Left lung (tissue), 10 donors: ENCODE measurements around the gene GPX4. TPM values are rescaled to one million over a fixed set of nuclear protein-coding genes. Genes with fewer than 3 reads are reported as not detected.

Experiments used
- ATAC-seq: fragments of 200-7000 bp; cut with Tn5 transposase; one replicate; pipeline ENCODE4 v1.9.1; 2020; ENCODE audit warnings: moderate library complexity
- DNase-seq, 4 donors: peaks; one replicate each; pipeline ENCODE4 v3.0.0-alpha.2; 2013 to 2020
- H3K27ac ChIP-seq, 2 donors: fragments of 200-600 bp; sonication (generic) in 1 of 2; one replicate each; pipeline versions ENCODE4 v1.5.0 to v1.8.0; 2020 to 2021
- H3K27me3 ChIP-seq, 2 donors: fragments of 200-600 bp; sonication (generic) in 1 of 2; one replicate each; pipeline versions ENCODE4 v1.5.0 to v1.8.0; 2020 to 2021
- H3K36me3 ChIP-seq, 2 donors: fragments of 200-600 bp; sonication (generic) in 1 of 2; one replicate each; pipeline versions ENCODE4 v1.5.0 to v1.8.0; 2020 to 2021
- H3K4me1 ChIP-seq, 2 donors: fragments of 200-600 bp; one replicate each; pipeline ENCODE4 v1.8.0; 2021
- H3K4me3 ChIP-seq, 2 donors: fragments of 200-600 bp; sonication (generic) in 1 of 2; one replicate each; pipeline versions ENCODE4 v1.5.0 to v1.8.0; 2020 to 2021; ENCODE audit warnings: mild to moderate bottlenecking in 1 of 2
- H3K9me3 ChIP-seq, 2 donors: fragments of 200-600 bp; sonication (generic) in 1 of 2; one replicate each; pipeline versions ENCODE4 v1.5.0 to v1.8.0; 2020 to 2021
- intact Hi-C, 2 donors: fragments of 100-400 bp; cut with DNase I; formaldehyde crosslinking; loops; one replicate each; pipeline versions ENCODE4 v1.11.2 to v1.14.2; 2022
- polyA plus RNA-seq, 6 donors: library from polyadenylated mRNA; unstranded; fragments of 120-200 nt; gene quantifications; one replicate each; pipeline ENCODE4 v1.2.1, GENCODE V29; 2013; ENCODE audit not compliant: insufficient read length in 6 of 6
- total RNA-seq, 2 donors: library from RNA; stranded (reverse); fragmentation: NEBNext Ultra II Directional; extraction: Animal tissue kit (Norgen Biotek cat#: 25700); gene quantifications; one replicate each; pipeline ENCODE4 v1.2.1, GENCODE V29; 2021
- TF ChIP-seq, protein P1 (sequence below), 2 donors: fragments of 200-600 bp; sonication (generic) in 1 of 2; IDR thresholded peaks; one replicate each; pipeline versions ENCODE4 v1.5.0 to v1.8.0; 2021; ENCODE audit warnings: antibody characterized with exemption in 2 of 2
- donor health status: DM: no; HTN: yes; CAD: no.
- donor health status: DM: no; HTN: no; CAD: no.

GPX4 gene
- total and polyA plus RNA-seq, 8 donors, result 146 to 365 (median 213) TPM

- intact Hi-C loops, result no loop called here
- peak; percentile 4 for ATAC-seq
- H3K4me1 ChIP-seq, result peaks cover 32 to 84% of the 10 kb centered on the region in 2 donors
Measured at GRCh38 chr19:1153891-1154730, 50.3 kb downstream of the GPX4 start.

GRCh38 chr19:1154731-1155351 lies 51.0 kb downstream of the GPX4 start:
- intact Hi-C loops, result no loop called here
- TF ChIP-seq, protein P1, sequence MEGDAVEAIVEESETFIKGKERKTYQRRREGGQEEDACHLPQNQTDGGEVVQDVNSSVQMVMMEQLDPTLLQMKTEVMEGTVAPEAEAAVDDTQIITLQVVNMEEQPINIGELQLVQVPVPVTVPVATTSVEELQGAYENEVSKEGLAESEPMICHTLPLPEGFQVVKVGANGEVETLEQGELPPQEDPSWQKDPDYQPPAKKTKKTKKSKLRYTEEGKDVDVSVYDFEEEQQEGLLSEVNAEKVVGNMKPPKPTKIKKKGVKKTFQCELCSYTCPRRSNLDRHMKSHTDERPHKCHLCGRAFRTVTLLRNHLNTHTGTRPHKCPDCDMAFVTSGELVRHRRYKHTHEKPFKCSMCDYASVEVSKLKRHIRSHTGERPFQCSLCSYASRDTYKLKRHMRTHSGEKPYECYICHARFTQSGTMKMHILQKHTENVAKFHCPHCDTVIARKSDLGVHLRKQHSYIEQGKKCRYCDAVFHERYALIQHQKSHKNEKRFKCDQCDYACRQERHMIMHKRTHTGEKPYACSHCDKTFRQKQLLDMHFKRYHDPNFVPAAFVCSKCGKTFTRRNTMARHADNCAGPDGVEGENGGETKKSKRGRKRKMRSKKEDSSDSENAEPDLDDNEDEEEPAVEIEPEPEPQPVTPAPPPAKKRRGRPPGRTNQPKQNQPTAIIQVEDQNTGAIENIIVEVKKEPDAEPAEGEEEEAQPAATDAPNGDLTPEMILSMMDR (IDR thresholded peaks at IDR 0.05), result no peak
- peak overlapping the region; percentile 12 to 53 for H3K4me3 ChIP-seq

More at GRCh38 chr19:1153891-1154730, 50.3 kb downstream of the GPX4 start:
- Histone ChIP-seq H3K9me3 (no peaks in the 10 kb centered on the region), H3K4me3 (peak overlapping the region; percentile 12 to 53), H3K27ac (peak overlapping the region; percentile 91 to 98), H3K36me3 (peaks cover 0 to 65% of the 10 kb centered on the region in 2 donors), H3K27me3 (no peaks in the 10 kb centered on the region)
- DNase-seq, result peak in 1 of 4 donors; percentile 82
- TF ChIP-seq, protein P1 (IDR thresholded peaks at IDR 0.05), result no peak

GRCh38 chr19:1155352-1156304 lies 51.8 kb downstream of the GPX4 start:
- H3K9me3 ChIP-seq, result no peaks in the 10 kb centered on the region
- peaks cover 28 to 78% of the 10 kb centered on the region in 2 donors for H3K4me1 ChIP-seq
- TF ChIP-seq, protein P1 (IDR thresholded peaks at IDR 0.05), result no peak
- H3K36me3 ChIP-seq, result peaks cover 0 to 58% of the 10 kb centered on the region in 2 donors
- ATAC-seq (peak; percentile 55), DNase-seq (peak in 1 of 4 donors; percentile 78)
- H3K27me3 ChIP-seq, result no peaks in the 10 kb centered on the region
- intact Hi-C loops, result no loop called here
- peak overlapping the region; percentile 91 to 98 for H3K27ac ChIP-seq
- peak overlapping the region in 1 of 2 donors; percentile 53 for H3K4me3 ChIP-seq

More at GRCh38 chr19:1154731-1155351, 51.0 kb downstream of the GPX4 start:
- H3K9me3 ChIP-seq, result no peaks in the 10 kb centered on the region
- ATAC-seq, result peak; percentile 89
- H3K4me1 ChIP-seq, result peaks cover 32 to 78% of the 10 kb centered on the region in 2 donors
- H3K27ac ChIP-seq, result peak overlapping the region; percentile 91 to 98
- peak; percentile 78 to 97 (median 92) for DNase-seq
- H3K36me3 ChIP-seq, result peaks cover 0 to 58% of the 10 kb centered on the region in 2 donors
- no peaks in the 10 kb centered on the region for H3K27me3 ChIP-seq

Other genes with a start within 250 kb of the GPX4 start
- 10 to 100 TPM; 78.0 to 85.3 TPM for gene CFD, start 244.3 kb upstream of the GPX4 start, total RNA-seq
- 10 to 100 TPM in 2 of 6 donors, 1 to 10 TPM in 4; 4.9 to 22.9 (median 8.1) TPM for gene CFD, start 244.3 kb upstream of the GPX4 start, polyA plus RNA-seq
- 10 to 100 TPM; 51.7 to 55.8 TPM for gene MED16, start 210.8 kb upstream of the GPX4 start, total RNA-seq
- 10 to 100 TPM; 42.4 to 61.7 (median 53.0) TPM for gene MED16, start 210.8 kb upstream of the GPX4 start, polyA plus RNA-seq
- gene RNU6-9, start 210.5 kb upstream of the GPX4 start, total RNA-seq, result not detected
- gene RNU6-9, start 210.5 kb upstream of the GPX4 start, polyA plus RNA-seq, result not detected
- 10 to 100 TPM; 46.1 to 66.3 TPM for gene R3HDM4, start 190.8 kb upstream of the GPX4 start, total RNA-seq
- 10 to 100 TPM; 28.8 to 51.2 (median 37.4) TPM for gene R3HDM4, start 190.8 kb upstream of the GPX4 start, polyA plus RNA-seq
- gene KISS1R, start 186.7 kb upstream of the GPX4 start, total RNA-seq, result under 1 TPM in 1 of 2 donors, not detected in 1; 0.23 TPM
- under 1 TPM in 2 of 6 donors, not detected in 4; 0.11 to 0.15 TPM for gene KISS1R, start 186.7 kb upstream of the GPX4 start, polyA plus RNA-seq
- 10 to 100 TPM; 20.7 to 35.7 TPM for gene ARID3A, start 178.0 kb upstream of the GPX4 start, total RNA-seq
- 10 to 100 TPM; 20.6 to 30.5 (median 23.6) TPM for gene ARID3A, start 178.0 kb upstream of the GPX4 start, polyA plus RNA-seq
- 10 to 100 TPM; 36.1 to 40.7 TPM for gene WDR18, start 119.6 kb upstream of the GPX4 start, total RNA-seq
- gene WDR18, start 119.6 kb upstream of the GPX4 start, polyA plus RNA-seq, result 10 to 100 TPM; 26.6 to 35.9 (median 34.1) TPM
- gene GRIN3B, start 103.6 kb upstream of the GPX4 start, total RNA-seq, result 1 to 10 TPM in 1 of 2 donors, not detected in 1; 2.7 TPM
- 1 to 10 TPM in 2 of 6 donors, under 1 TPM in 4; 0.37 to 1.4 (median 0.54) TPM for gene GRIN3B, start 103.6 kb upstream of the GPX4 start, polyA plus RNA-seq
- 100 to 1,000 TPM; 135 to 154 TPM for gene TMEM259, start 82.9 kb upstream of the GPX4 start, total RNA-seq
- 100 to 1,000 TPM in 2 of 6 donors, 10 to 100 TPM in 4; 74.2 to 117 (median 98.7) TPM for gene TMEM259, start 82.9 kb upstream of the GPX4 start, polyA plus RNA-seq
- gene RNU6-2, start 82.5 kb upstream of the GPX4 start, total RNA-seq, result not detected
- gene RNU6-2, start 82.5 kb upstream of the GPX4 start, polyA plus RNA-seq, result not detected
- 100 to 1,000 TPM; 250 to 259 TPM for gene CNN2, start 77.4 kb upstream of the GPX4 start, total RNA-seq
- 100 to 1,000 TPM; 133 to 214 (median 160) TPM for gene CNN2, start 77.4 kb upstream of the GPX4 start, polyA plus RNA-seq
- gene ABCA7, start 63.9 kb upstream of the GPX4 start, total RNA-seq, result 10 to 100 TPM; 49.6 to 52.2 TPM
- gene ABCA7, start 63.9 kb upstream of the GPX4 start, polyA plus RNA-seq, result 1 to 10 TPM; 3.3 to 5.5 (median 4.5) TPM
- 10 to 100 TPM; 71.1 to 83.8 TPM for gene ARHGAP45, start 36.8 kb upstream of the GPX4 start, total RNA-seq
- gene ARHGAP45, start 36.8 kb upstream of the GPX4 start, polyA plus RNA-seq, result 10 to 100 TPM in 5 of 6 donors, 1 to 10 TPM in 1; 8.5 to 12.3 (median 11.2) TPM
- 100 to 1,000 TPM; 139 to 160 TPM for gene POLR2E, start 8.6 kb upstream of the GPX4 start, total RNA-seq
- 100 to 1,000 TPM; 120 to 147 (median 135) TPM for gene POLR2E, start 8.6 kb upstream of the GPX4 start, polyA plus RNA-seq
- 100 to 1,000 TPM in 1 of 2 donors, 10 to 100 TPM in 1; 68.3 to 119 TPM for gene SBNO2, start 70.3 kb downstream of the GPX4 start, total RNA-seq
- 10 to 100 TPM; 17.9 to 25.5 (median 22.5) TPM for gene SBNO2, start 70.3 kb downstream of the GPX4 start, polyA plus RNA-seq
- gene STK11, start 101.8 kb downstream of the GPX4 start, total RNA-seq, result 10 to 100 TPM; 42.6 to 52.0 TPM
- gene STK11, start 101.8 kb downstream of the GPX4 start, polyA plus RNA-seq, result 10 to 100 TPM; 46.4 to 58.4 (median 51.1) TPM
- 1 to 10 TPM in 1 of 2 donors, under 1 TPM in 1; 0.55 to 1.5 TPM for gene CBARP, start 134.0 kb downstream of the GPX4 start, total RNA-seq
- gene CBARP, start 134.0 kb downstream of the GPX4 start, polyA plus RNA-seq, result 1 to 10 TPM in 5 of 6 donors, under 1 TPM in 1; 0.75 to 2.5 (median 1.3) TPM
- gene ATP5F1D, start 137.8 kb downstream of the GPX4 start, total RNA-seq, result 100 to 1,000 TPM; 139 to 161 TPM
- 100 to 1,000 TPM in 1 of 6 donors, 10 to 100 TPM in 5; 55.0 to 107 (median 71.8) TPM for gene ATP5F1D, start 137.8 kb downstream of the GPX4 start, polyA plus RNA-seq
- 100 to 1,000 TPM in 1 of 2 donors, 10 to 100 TPM in 1; 87.4 to 115 TPM for gene MIDN, start 144.6 kb downstream of the GPX4 start, total RNA-seq
- 10 to 100 TPM; 34.3 to 64.9 (median 53.0) TPM for gene MIDN, start 144.6 kb downstream of the GPX4 start, polyA plus RNA-seq
- 100 to 1,000 TPM; 220 to 235 TPM for gene CIRBP, start 165.3 kb downstream of the GPX4 start, total RNA-seq
- gene CIRBP, start 165.3 kb downstream of the GPX4 start, polyA plus RNA-seq, result 1,000 to 10,000 TPM in 3 of 6 donors, 100 to 1,000 TPM in 3; 873 to 1,079 (median 988) TPM
- 10 to 100 TPM; 48.0 to 58.7 TPM for gene FAM174C, start 171.5 kb downstream of the GPX4 start, total RNA-seq
- gene FAM174C, start 171.5 kb downstream of the GPX4 start, polyA plus RNA-seq, result 10 to 100 TPM; 10.6 to 22.2 (median 17.2) TPM
- gene EFNA2, start 181.9 kb downstream of the GPX4 start, total RNA-seq, result under 1 TPM in 1 of 2 donors, not detected in 1; 0.52 TPM
- gene EFNA2, start 181.9 kb downstream of the GPX4 start, polyA plus RNA-seq, result 1 to 10 TPM in 3 of 6 donors, under 1 TPM in 3; 0.48 to 2.0 (median 1.1) TPM